ENCODE data around the gene HIVEP3.

- TF ChIP-seq CTCF (IDR thresholded peaks at IDR 0.05) (peak in 1 of 6 experiments; percentile 8), POLR2A (IDR thresholded peaks at IDR 0.05) (no peak)
Measured at GRCh38 chr1:41498804-41499203, 419.9 kb downstream of the HIVEP3 start.

Data from esophagus squamous epithelium (tissue), 4 donors.